ENCODE data around the gene CAMK2A. TPM values are rescaled to one million over a fixed set of nuclear protein-coding genes. Genes with fewer than 3 reads are reported as not detected.

The CAMK2A gene
- polyA plus RNA-seq, 10 donors, result 32.6 to 93.3 (median 67.5) TPM

DNA sequence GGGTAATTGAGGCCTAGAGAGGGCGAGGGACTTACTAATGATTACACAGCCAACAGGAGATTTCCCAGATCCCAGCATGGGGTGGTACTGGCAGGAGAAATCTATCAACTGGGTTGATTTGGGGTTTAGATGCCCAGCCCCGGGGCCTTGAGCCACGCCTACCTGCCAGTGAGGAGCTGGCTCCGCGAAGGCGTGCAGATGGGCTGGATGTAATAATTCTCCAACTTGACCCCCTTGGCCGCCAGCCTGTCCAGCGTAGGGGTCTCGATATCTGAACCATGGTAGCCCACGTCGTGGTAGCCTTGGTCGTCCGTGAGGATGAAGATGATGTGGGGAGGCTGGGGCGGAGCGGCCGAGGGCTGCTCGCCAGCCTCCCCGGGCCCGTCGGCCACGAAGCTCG lies 12.3 kb upstream of the CAMK2A start:
- DNase-seq, result no peak

DNA sequence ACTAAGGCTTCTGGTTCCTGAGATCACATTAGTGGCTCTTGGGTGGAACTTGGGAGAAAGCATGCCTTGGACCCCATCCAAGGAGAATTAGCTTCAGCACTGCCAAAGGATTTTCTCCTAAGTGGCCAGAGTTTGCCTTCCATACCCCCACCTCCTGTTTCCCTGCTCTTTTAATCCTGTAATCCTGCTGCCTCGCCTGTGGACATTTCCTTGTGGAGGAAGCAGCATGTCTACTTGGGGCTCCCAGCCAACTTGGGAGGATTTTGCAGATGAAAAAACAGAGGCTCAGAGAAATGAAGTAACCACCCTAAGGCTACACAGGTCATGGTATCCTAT lies 11.6 kb upstream of the CAMK2A start:
- DNase-seq, result peak in 2 of 3 donors; percentile 40 to 72

DNA sequence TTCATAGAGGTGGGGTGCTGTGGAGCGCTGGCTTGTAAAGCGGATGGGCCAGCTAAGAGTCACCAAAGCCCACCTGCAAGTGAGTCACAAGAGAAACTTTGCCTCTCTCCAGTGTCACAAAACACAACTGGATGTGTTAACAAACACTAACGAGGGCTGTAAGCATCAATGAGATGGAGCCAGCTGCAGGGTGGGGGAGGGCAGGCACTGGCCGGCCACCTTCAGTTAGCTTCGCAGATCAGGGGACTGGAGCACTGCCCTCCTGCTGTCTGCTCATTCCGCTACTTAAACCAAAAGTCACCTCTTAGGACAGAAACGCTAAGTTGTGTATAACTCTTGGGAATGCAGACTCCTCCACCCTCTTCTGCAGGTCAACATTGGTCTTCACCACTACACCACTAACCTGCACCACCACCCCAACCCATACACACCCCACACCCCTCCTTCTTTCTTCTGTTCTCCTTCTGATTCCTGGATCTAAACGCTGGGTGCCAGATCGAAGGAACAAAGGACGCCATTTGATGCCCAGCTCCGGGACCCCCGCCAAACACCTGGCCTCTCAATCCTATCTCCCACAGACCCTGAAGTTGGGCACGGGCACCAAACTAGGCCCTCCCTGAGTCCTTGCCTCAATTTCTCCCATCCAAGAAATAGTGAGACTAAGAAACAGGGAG lies 11.1 kb upstream of the CAMK2A start:
- DNase-seq, result no peak

DNA sequence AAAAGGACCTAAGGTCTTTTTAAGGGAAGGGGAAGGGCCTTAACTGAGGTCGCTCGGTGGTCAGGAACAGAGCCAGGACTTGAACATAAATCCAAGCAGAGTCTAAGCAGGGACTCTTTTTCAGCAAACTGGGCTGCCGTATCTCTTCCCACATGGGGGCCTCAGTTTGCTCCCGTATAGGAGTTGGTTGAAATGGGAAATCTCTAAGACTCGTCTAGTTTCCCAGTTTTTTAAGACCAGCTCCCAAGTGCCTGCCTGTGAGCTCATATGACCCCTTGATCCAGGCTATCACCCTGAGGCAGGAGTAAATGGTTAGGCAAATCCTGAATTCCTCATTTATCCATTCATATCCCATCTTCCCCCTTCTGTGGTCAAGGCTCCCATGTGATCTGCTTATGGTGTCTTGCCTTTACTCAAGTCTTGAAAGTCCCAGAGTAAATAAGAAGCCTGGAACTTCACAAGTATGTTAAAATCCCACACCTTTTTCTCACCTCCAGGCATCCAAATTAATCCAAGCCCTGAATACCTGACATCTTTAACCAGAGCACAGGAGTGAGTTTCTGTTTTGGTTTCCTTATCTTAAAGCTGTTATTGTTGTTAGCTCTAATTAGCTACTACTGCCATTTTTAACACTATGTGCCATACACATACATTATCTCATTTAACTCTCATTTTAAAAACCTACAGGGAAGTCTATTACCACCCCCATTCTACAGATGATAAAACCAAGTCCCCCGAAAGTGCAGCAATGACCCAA lies 10.2 kb upstream of the CAMK2A start:
- peak in 1 of 3 donors; percentile 49 for DNase-seq

DNA sequence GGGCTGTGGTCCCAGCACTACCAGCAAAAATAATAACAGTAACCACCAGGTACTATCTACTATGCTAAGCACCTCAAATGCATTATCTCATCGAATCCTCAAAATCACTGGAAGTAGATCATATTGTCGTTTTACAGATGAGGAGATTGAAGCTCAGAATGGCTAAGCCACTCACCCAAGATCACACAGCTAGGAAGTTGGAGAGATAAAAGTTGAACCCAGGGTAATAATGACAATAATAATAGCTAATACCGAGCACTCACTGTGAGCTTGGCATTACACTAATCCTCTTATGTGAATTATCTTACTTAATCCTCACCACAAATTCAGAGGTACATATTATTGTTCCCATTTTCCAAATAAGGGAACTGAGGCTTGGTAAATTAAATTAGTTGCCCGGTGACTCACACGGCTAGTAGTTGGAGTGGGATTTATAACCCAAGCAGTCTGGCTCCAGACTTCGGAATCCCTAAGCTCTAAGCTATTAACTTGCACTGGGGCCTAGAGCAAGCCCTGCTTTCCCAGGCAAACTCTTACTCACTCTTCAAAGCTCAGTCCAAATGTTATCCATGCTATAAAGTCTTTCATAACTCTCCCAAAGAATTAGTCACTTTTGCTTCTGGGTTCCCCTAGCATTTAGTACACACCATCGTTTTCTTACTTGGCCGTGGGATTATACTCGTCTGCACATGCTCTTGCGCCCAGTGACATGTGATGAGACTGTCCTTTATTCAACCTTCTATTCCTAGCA lies 9.3 kb upstream of the CAMK2A start:
- DNase-seq, result peak in 1 of 3 donors; percentile 92

DNA sequence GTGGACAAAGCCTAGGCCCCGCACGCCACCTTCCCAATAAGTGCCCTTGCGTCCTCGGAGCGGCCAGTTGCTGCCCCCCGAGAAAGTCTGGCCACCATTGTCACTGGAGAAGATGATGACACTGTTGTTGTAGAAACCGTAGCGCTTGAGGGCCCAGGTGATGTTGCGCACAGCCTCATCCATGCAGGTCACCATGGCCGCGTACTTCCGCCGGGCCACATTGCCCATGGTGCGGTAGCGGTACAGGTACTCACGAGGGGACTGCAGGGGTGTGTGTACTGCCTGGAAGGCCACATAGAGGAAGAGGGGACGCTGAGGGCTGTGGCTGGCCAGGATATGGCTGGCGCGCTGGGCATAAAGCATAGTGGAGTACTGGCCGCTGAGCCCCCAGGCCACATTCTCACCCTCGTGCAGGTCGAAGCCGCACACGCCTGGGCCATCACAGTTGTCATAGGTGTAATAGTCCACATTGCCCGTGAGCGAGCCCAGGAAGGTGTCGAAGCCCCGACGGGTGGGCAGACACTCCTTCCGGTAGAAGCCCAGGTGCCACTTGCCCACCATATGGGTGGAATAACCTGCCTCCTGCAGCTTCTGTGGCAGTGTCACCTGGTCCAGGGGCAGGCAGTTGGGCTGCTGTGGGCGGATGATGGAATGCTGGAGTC lies 8.5 kb upstream of the CAMK2A start:
- no peak for DNase-seq

DNA sequence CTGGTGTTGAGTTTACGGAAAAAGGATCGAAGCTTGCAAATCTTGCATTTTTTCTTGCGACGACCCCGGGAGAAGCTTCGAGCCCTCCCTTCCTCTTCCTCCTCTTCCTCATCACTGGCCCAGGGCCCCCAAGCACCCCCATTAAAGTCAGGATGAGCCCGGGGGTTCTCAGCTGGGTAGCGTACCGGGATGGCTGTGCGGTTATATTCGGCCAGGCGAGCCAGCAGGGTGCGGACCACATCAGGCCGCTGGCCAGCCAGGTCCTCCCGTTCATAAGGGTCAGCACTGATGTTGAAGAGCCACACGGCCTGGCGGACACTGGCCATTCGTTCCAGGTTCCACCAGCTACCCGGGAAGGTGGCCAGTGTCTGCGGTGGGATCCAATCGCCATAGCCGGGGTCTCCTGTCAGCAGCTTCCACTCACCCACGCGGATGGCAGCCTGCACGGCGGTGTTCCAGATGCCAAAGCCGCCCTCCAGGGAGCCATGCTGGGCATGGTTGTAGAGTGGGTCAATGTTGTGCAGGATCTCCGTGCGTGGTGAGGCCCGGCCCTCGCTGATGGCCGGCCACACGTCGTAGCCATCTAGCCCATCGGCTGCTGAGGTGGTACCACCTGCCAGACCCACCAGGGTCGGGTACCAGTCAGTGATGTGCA lies 7.8 kb upstream of the CAMK2A start:
- DNase-seq, result no peak

DNA sequence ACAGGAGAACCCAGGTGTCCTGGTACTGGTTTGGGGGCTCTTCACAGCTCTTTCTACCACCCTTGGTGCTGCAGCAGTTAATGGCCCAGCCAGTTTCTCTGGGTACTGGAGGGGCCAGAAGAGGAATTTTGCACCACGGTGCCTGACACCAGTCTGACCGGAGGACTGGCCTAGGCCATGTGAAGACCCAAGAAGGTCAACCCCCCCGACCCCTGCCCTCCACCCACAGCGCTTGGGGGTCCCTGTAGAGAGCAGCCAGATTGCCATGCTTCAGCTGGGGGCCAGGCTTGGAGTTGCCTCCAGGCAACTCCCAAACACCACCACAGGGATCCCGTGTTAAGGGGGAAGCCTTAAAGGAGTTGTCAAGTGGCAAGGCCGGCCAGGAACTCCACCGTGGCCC lies 6.9 kb upstream of the CAMK2A start:
- DNase-seq, result no peak

DNA sequence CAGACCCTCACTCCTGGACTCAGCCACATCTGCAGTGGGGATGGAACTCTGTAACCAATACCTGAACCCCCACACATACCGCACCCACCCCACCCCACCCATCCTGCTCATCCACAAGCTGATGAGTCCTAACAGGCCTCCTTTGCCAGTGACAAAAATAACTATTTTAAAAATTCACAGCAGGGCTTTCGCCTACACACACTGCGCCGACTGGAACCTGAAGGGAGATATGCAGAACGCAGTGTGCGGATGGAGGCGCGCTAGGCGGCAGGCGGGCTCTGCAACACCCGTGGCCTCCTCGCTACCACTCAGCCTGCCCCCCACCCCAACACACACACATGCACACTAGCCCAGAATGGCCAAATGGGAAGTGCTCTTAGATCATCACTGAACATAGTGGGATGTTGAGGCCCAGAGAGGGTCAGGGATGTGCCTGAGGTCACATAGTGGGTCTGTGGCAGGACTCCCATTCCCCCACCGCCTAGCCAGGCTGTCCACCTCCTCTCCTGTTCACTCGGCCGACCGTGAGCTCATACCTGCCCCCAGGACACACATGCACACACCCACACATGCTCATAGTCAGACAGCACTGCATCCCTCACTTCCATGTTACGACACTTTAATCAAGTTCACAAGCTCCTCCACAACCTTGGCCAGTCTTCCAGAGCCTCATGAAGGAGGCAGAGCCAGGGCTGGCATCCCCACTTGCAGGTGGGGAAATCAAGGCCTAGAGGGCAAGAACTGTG lies 6.3 kb upstream of the CAMK2A start:
- DNase-seq, result no peak

DNA sequence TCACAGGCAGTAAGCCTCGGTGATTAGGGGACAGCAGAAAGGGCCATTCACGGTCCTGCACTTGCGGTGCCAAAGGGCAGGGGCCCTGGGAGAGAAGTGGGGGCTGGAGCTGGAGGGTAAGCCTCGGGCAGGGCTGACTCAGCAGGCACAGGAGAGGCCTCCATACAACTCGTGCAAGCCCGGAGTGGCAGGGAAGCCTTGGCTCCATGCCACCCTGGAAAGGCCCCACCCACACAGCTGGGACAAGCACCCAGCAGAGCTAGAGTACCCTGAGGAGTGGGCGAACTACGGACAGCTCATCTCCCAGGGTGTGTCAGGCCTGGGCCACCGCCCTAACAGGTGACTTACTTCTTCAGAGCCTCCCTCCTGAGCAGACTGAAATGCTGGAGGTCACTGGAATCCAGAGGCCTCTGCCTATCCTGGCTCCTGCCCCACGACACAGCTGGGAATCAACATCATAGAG lies 5.6 kb upstream of the CAMK2A start:
- no peak for DNase-seq

DNA sequence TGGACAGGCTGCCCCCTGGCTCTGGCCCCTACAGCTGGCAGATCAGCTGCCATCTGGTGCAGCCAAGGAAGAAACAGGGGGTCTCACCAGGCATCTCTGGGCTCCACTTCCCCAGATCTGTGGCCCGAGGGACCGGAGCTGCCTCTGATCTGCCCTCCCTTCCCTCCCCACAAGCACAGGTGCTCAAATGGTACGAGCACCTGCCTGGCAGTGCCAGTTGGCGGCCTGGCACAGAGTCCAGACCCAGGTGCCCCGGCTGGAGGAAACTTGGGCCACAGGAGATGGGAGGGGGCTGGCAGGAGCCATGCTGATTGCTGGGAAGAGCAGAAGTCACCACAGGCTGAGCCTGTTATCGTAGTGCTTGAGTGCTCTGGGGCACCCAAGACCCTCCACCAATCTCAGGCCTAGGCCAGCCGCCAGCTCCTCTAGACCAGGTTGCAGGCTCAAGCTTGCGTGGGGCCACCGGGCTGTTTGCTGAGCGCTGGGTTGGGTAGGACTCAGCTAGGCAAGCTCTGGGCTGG lies 5.0 kb upstream of the CAMK2A start:
- no peak for DNase-seq

DNA sequence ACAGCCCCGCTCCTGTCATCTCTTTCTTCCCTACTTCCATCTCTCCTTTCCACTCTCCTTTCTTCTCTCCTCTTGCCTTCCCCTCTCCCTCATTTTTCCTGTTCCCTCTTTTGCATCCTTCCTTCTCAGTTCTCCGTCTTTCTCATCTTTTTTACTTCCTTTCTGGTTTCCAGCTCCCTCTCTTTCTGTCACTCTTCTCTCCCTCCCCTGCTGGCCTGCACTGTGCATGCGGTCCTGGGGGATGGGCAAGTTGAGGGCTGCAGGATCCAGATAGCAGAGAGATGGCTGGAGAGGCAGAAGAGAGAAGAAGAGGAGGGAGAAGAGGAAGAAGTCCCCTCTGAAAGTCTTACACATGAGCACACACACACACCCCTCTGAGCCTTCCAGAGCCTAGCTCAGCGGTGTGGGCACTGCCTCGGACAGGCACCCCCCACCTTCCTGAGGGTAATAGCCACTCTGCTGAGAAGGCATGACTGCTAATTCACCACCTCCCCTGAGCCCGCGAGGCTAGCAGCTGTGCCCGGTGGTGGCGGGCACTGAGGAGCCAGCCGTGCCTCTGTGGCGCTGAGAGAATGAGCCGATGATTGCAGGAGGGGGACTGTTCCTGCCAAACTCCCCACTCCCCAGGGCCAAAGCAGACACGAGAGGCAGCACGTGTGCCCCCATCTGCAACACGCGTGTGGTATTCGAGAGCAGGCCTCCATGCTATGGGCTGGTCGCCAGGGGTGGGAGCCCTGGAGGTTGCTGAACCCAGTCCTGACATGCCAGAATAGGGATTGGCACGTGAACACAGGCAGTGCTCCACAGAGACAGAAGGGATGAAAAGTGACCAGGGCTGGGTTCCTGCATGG lies 3.7 kb upstream of the CAMK2A start:
- no peak for DNase-seq

DNA sequence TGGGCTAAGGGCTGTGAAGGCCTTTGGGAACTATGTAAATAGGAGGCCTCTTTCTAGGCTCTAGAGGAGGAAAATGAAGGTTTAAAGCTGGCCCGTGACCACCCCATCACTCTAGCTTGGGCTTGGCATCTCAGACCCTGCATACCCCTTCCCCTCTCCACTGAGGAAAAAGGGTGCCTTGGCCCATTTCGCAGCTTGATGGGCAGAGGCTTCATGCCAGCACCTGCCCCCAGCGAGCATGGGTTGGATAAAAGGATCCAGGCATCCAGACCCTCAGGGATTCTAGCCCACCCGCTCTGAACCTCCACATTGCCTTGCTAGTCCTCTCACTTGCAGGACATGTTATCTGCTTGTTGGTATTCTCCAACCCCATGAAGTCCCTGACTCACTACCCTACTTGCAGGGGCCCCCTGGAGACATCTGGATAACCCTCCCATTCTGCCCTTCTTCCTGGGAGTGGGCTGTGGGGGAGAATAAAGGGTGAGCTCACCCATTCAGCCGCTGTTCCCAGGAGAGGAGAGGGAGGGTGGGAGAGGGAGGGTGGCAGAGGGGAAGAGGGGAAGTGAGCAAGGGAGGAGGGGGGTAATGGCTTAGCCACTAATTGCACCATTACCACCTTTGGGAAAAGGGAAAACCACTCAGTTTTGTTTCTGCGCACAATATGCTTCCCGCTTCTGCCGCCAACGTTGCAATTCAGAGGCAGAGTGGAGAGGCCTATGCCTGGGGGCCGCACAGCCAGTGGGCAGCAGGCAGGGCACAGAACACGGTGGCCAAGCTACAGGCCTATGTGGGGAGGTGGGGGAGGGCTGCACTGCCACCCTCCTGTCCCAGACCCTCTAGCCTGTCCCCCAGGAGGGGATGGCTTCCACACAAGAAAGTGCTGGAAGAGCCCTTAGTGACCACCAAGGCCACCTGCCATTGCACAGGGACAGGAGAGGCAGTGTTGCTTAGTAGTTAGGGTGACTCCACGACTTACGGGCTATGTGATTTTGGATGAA lies 2.1 kb upstream of the CAMK2A start:
- DNase-seq, result no peak

DNA sequence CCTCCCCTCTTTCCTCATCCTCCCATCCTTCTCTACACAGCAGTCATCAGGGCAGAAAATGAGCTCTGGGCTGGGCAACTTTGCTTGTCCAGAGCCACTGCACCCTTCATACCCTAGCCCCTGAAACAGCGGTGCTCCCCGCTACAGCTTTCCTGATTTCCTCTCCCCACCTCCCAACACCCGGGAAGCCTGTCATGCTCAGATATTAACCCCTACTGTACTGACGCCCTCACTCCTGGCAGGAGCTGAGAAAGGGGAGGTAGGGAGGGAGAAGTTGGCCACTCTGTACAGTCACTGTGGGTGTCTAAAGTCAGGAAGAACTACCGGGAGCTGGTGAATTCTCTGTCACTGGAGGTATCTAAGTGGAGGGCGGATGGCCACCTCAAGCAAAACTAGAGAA lies 782 bp downstream of the CAMK2A start:
- no peak for DNase-seq

DNA sequence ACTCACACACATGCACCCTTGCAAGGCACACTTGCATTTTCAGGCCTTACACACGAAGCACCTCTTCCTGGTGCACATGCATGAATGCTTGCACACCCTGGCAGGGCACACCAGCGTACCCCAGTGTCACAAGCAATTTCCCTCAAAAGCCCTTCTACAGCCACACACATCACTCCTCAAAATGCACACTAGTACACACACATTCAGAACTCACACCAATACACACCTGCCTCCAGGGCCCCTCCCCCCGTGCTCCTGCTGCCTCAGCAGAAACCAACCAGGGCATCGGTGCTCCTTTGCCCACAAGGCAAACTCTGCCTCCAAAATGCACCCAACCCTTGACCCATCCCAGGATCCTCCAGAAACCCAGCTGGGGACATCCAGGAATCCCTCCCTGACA lies 1.2 kb downstream of the CAMK2A start:
- DNase-seq, result no peak

DNA sequence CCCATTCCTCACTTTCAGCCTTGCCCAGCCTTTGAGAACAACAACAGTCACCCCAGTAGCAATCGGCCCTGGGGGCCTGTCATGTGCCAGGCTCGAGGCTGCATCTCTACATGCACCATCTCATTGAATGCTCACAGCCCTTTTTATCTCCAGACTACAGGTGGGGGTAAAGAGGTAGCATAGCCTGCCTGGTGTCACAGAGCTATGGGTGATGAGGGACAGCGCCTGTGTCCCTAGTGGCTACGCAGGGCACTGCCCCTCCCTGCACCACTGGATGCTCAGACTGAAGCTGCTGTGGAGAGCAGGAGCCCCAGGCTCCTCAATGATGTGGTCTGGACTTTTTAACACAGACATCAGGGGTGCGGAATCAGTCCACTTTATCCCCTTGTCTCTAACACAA lies 2.8 kb downstream of the CAMK2A start:
- DNase-seq, result no peak

DNA sequence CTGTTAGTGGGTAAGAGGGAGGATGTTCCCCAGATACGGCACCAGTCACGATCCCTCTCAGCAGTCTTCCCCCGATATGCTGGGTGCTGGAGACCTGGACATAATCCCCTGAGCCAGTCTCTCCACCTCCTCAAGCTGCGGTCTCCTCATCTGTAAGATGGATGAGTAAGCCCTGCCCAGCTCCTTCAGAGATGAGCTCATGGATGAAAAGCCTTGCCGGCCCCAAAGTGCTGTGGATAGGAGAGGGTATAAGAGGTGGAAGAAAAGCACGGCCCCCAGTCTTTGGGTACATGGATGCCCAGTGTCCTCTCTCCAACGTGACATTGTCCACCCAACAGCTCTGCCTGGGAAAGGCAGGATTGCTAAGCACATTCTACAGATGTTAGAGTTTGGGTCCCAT lies 4.5 kb downstream of the CAMK2A start:
- DNase-seq, result no peak

DNA sequence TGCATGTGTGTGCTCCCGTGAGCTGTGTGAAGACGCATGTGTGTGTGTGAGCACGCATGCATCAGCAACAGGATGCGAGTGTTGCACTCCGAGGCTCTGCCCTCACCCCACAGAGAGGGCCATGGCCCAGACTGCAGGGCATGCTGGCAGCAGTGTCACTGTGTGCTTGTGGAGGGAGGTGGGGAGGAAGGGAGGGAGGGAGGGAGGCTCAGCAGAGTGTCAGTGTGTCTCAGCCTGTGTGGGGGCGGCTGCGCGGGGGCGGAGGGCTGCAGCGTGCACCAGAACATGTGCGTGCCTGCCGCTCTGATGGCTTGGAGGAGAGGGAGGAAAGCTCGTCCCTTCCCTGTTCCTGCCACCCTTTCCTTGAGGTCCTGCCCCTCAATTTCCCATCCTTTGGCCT lies 5.3 kb downstream of the CAMK2A start:
- no peak for DNase-seq

DNA sequence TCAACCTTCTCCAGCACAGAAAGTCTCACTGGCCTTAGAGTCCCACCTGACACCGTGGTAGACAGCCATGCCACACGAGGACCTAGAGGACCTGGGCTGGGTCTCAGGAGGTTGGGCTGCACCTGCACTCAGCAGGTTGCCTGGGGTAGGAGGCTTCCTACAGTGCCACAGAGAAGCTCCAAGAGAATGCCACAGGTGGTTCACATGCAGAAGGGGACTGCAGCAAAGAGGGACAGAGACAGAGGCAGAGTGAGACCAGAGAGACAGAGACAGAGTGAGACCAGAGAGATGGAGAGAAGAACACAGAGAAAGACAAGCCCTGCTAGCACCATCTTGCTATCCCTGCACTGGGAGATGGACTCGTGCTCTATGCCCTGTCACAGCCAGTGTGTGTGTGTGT lies 5.7 kb downstream of the CAMK2A start:
- no peak for DNase-seq

Measured in muscle of back (tissue), 11 donors.